ENCODE data around the gene C20orf204. TPM values are rescaled to one million over a fixed set of nuclear protein-coding genes. Genes with fewer than 3 reads are reported as not detected.

Gene C20orf204
- total and polyA plus RNA-seq, 2 donors (not counting 3 experiments of a cell fraction or from before 2014, with no cell fraction given), result 2.8 to 5.8 TPM

- Histone ChIP-seq H3K4me1 (ENCODE audit: control insufficient read depth, extremely low read depth, insufficient read depth, low read length) (no peaks in the 10 kb centered on the region), H3K27me3 (ENCODE audit: control insufficient read depth in 2 of 2, insufficient read depth in 2 of 2, low read length in 2 of 2) (no peaks in the 10 kb centered on the region), H3K27ac (ENCODE audit: insufficient read depth, low read depth, low read length) (no peak overlapping the region), H3K9ac (replicated peaks; ENCODE audit: extremely low read depth, insufficient read depth, low read length) (no peak overlapping the region), H3K4me2 (ENCODE audit: insufficient read depth, low read length) (no peak overlapping the region), H4K20me1 (replicated peaks; ENCODE audit: control insufficient read depth, extremely low read depth, insufficient read depth, low read length) (no peaks in the 10 kb centered on the region), H3K79me2 (ENCODE audit: control insufficient read depth, insufficient read depth, low read length) (no peaks in the 10 kb centered on the region), H3K4me3 (replicated peaks in 1 of 3; ENCODE audit: insufficient read depth in 1 of 3, low read depth in 1 of 3, low read length in 3 of 3) (no peak overlapping the region), H3K9me3 (replicated peaks; ENCODE audit: control insufficient read depth, insufficient read depth, low read length) (no peaks in the 10 kb centered on the region), H2AFZ (ENCODE audit: low read depth, low read length) (no peak overlapping the region), H3K36me3 (ENCODE audit: control insufficient read depth in 2 of 2, extremely low read depth in 1 of 2, insufficient read depth in 2 of 2, low read length in 2 of 2) (peaks cover 7 to 70% of the 10 kb centered on the region in 2 experiments), H3K9me1 (replicated peaks; ENCODE audit: control insufficient read depth, extremely low read depth, insufficient read depth, low read length) (no peaks in the 10 kb centered on the region)
- FAIRE-seq (no peak), DNase-seq (ENCODE audit: low read depth, low spot score) (no peak)
- TF ChIP-seq EZH2 (IDR thresholded peaks at IDR 0.05; ENCODE audit: borderline replicate concordance, low read depth, low read length, severe bottlenecking) (no peak), JUN (IDR thresholded peaks at IDR 0.05; ENCODE audit: borderline replicate concordance, insufficient read depth, insufficient read length, low read depth) (no peak), FOS (IDR thresholded peaks at IDR 0.05; ENCODE audit: borderline replicate concordance, insufficient read depth, low read length) (no peak), GATA2 (IDR thresholded peaks at IDR 0.05; ENCODE audit: insufficient read depth, insufficient read length, low read depth, low read length) (no peak)
- TF ChIP-seq, protein P1, sequence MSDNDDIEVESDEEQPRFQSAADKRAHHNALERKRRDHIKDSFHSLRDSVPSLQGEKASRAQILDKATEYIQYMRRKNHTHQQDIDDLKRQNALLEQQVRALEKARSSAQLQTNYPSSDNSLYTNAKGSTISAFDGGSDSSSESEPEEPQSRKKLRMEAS (IDR thresholded peaks at IDR 0.05; ENCODE audit: insufficient read depth, insufficient read length), result no peak
- no TSS peak for BruUV-seq (replicated peaks)
- ChIA-PET POLR2A (no interaction called here), CTCF (interaction anchor here (0.7 kb wide), 1 partner anchor 13 kb away, joined by 4 read pairs; no protein-coding TSS in a partner anchor)
- dilution Hi-C loops (cut with MboI; ENCODE audit: extremely low pct_ligation_motif_present, low sequenced_read_pairs), result no loop called here
- intact Hi-C loops (cut with micrococcal nuclease), result no loop called here
Measured at GRCh38 chr20:64025101-64025825, 10.7 kb upstream of the C20orf204 start.

DNA sequence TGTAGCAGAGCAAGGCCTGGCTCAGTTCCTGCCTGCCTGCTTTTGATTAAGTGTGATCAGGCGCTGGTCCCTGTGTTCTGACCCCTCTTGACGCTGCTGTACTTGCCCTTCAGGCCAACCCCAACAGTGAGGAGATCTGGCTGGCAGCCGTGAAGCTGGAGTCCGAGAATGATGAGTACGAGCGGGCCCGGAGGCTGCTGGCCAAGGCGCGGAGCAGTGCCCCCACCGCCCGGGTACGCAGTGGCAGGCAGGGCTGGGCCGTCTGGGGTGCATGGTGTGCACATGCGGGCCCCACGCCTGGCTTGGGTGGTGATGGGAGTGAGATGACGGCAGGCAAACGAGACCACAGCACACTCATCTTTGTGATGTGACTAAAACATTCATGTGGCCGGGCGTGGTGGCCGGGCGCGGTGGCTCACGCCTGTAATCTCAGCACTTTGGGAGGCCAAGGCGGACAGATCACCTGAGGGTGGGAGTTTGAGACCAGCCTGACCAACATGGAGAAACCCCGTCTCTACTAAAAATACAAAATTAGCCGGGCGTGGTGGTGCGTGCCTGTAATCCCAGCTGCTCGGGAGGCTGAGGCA, 10.1 kb upstream of the C20orf204 start:
- no peak overlapping the region for H3K9ac ChIP-seq (replicated peaks; ENCODE audit: extremely low read depth, insufficient read depth, low read length)
- H3K4me3 ChIP-seq (replicated peaks in 1 of 3; ENCODE audit: insufficient read depth in 1 of 3, low read depth in 1 of 3, low read length in 3 of 3), result no peak overlapping the region
- CTCF ChIA-PET, result interaction anchor here (1.5 kb wide), 1 partner anchor 31 kb away, joined by 3 read pairs; no protein-coding TSS in a partner anchor
- POLR2A ChIA-PET, result no interaction called here
- no peaks in the 10 kb centered on the region for H3K9me3 ChIP-seq (replicated peaks; ENCODE audit: control insufficient read depth, insufficient read depth, low read length)
- intact Hi-C loops (cut with micrococcal nuclease), result no loop called here
- H2AFZ ChIP-seq (ENCODE audit: low read depth, low read length), result no peak overlapping the region
- no peaks in the 10 kb centered on the region for H3K9me1 ChIP-seq (replicated peaks; ENCODE audit: control insufficient read depth, extremely low read depth, insufficient read depth, low read length)
- DNase-seq (ENCODE audit: low read depth, low spot score) (no peak), FAIRE-seq (no peak)
- dilution Hi-C loops (cut with MboI; ENCODE audit: extremely low pct_ligation_motif_present, low sequenced_read_pairs), result no loop called here
- H3K27me3 ChIP-seq (ENCODE audit: control insufficient read depth in 2 of 2, insufficient read depth in 2 of 2, low read length in 2 of 2), result no peaks in the 10 kb centered on the region
- BruUV-seq (replicated peaks), result no TSS peak
- no peaks in the 10 kb centered on the region for H3K4me1 ChIP-seq (ENCODE audit: control insufficient read depth, extremely low read depth, insufficient read depth, low read length)
- TF ChIP-seq POLR2AphosphoS5 (IDR thresholded peaks at IDR 0.05; ENCODE audit: insufficient read depth, low read depth, low read length) (no peak), GATA2 (IDR thresholded peaks at IDR 0.05; ENCODE audit: insufficient read depth, insufficient read length, low read depth, low read length) (no peak), MYC (IDR thresholded peaks at IDR 0.05; ENCODE audit: low read depth, low read length) (no peak), CTCF (IDR thresholded peaks at IDR 0.05; ENCODE audit: extremely low read depth in 1 of 2, insufficient read depth in 1 of 2, low read depth in 1 of 2, low read length in 2 of 2) (no peak), POLR2A (IDR thresholded peaks at IDR 0.05; ENCODE audit: low read depth, low read length) (no peak), FOS (IDR thresholded peaks at IDR 0.05; ENCODE audit: borderline replicate concordance, insufficient read depth, low read length) (no peak), JUN (IDR thresholded peaks at IDR 0.05; ENCODE audit: borderline replicate concordance, insufficient read depth, insufficient read length, low read depth) (no peak), EZH2 (IDR thresholded peaks at IDR 0.05; ENCODE audit: borderline replicate concordance, low read depth, low read length, severe bottlenecking) (no peak)
- TF ChIP-seq, protein P1 (IDR thresholded peaks at IDR 0.05; ENCODE audit: insufficient read depth, insufficient read length), result no peak
- no peak overlapping the region for H3K4me2 ChIP-seq (ENCODE audit: insufficient read depth, low read length)
- H3K79me2 ChIP-seq (ENCODE audit: control insufficient read depth, insufficient read depth, low read length), result no peaks in the 10 kb centered on the region
- peaks cover 13 to 70% of the 10 kb centered on the region in 2 experiments for H3K36me3 ChIP-seq (ENCODE audit: control insufficient read depth in 2 of 2, extremely low read depth in 1 of 2, insufficient read depth in 2 of 2, low read length in 2 of 2)
- no peak overlapping the region for H3K27ac ChIP-seq (ENCODE audit: insufficient read depth, low read depth, low read length)
- no peaks in the 10 kb centered on the region for H4K20me1 ChIP-seq (replicated peaks; ENCODE audit: control insufficient read depth, extremely low read depth, insufficient read depth, low read length)

Data from endothelial cell of umbilical vein (primary cell).